Skeletal muscle satellite cell (primary cell): Measurements from ENCODE around the gene ITIH1. TPM values are rescaled to one million over a fixed set of nuclear protein-coding genes. Genes with fewer than 3 reads are reported as not detected.

Experiments used
- H3K27me3 ChIP-seq: 2 replicates; pipeline ENCODE4 v1.7.0; 2013; ENCODE audit warnings: low read length; ENCODE audit not compliant: control insufficient read depth, insufficient read depth
- H3K36me3 ChIP-seq: 2 replicates; pipeline ENCODE4 v1.7.0; 2013; ENCODE audit warnings: mild to moderate bottlenecking, control low read depth, low read length; ENCODE audit not compliant: insufficient read depth
- H3K4me1 ChIP-seq: 2 replicates; pipeline ENCODE4 v1.7.0; 2013; ENCODE audit warnings: low read length; ENCODE audit not compliant: control insufficient read depth, insufficient read depth
- H3K4me2 ChIP-seq: 2 replicates; pipeline ENCODE4 v1.7.0; 2013; ENCODE audit warnings: mild to moderate bottlenecking, low read length
- H3K4me3 ChIP-seq: 2 replicates; pipeline ENCODE4 v1.7.0; 2013; ENCODE audit warnings: low read length
- H3K9ac ChIP-seq: 2 replicates; pipeline ENCODE4 v1.7.0; 2013; ENCODE audit warnings: mild to moderate bottlenecking, low read depth, low read length, moderate library complexity
- H3K9me3 ChIP-seq: replicated peaks from 2 replicates; pipeline ENCODE4 v1.7.0; 2013; ENCODE audit warnings: mild to moderate bottlenecking, control low read depth, low read length
- small RNA-seq: library from RNA; depleted of rRNA; stranded (forward); fragments of <200 nt; gene quantifications from one replicate; pipeline ENCODE3, GENCODE V24; 2012

Gene ITIH1

GRCh38 chr3:52836471-52836845 lies 59.1 kb downstream of the ITIH1 start:
- H3K4me2 ChIP-seq = no peak overlapping the region
- H3K4me1 ChIP-seq = peaks cover 19% of the 10 kb centered on the region
- H3K9me3 ChIP-seq = no peaks in the 10 kb centered on the region
- no peak overlapping the region for H3K9ac ChIP-seq
- peaks cover 4% of the 10 kb centered on the region for H3K36me3 ChIP-seq
- no peak overlapping the region for H3K4me3 ChIP-seq
- H3K27me3 ChIP-seq = no peaks in the 10 kb centered on the region

DNA sequence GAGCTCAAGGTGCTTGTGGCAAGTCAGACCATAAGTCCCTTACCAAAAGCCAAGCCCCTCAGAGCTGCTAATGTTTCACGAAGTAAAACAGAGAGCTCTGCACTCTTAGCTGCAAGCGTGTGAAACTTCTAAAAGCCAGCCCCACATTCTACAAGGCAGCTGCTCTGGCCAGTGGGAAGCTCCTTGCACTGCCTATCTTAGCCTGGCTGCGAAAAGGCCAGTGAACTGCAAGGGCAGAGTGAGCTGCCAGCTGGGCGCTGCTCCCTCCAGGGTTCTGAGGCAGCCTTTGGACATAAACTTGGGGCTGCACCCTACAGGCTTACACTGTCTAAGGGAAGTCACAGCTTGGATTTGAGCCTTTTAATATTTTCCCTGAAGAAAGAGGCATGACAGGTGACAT lies 59.6 kb downstream of the ITIH1 start:
- no peak overlapping the region for H3K4me3 ChIP-seq
- H3K27me3 ChIP-seq = no peaks in the 10 kb centered on the region
- no peaks in the 10 kb centered on the region for H3K9me3 ChIP-seq
- peaks cover 15% of the 10 kb centered on the region for H3K4me1 ChIP-seq
- H3K36me3 ChIP-seq = peaks cover 4% of the 10 kb centered on the region
- no peak overlapping the region for H3K9ac ChIP-seq
- H3K4me2 ChIP-seq = no peak overlapping the region

DNA sequence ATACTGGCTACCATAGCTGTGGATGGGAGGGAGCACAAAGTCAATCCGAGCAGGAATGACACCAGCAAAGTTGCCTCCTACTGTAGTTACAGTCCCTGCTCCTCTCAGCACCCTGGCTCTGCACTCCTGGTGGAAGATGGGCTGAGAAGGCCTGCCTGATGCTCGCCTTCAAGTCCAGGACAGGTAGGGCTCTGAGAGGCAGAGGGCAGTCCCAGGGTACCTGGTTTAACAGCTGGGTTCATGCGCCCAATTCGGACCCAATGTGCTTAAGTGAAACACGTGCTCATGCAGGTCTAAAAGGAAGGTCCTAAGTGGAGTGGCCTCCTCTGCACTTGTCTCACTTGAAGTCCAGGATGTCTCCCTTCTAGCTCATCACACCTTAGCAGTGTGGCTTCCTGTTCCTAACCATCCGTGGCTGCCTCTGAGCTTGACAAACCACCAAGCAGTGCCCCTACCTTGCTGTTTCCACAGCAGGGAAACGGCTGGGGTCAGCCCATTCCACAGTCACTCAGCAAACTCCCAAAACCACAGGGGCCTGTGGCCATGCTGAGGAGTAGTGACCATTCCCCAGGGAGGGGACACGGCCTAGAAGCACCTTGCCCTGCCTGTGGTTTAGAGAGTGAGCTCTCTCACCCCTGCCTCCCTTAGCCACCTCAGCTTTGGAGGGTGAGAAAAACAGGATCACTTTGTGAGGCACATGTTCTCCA lies 61.3 kb downstream of the ITIH1 start:
- H3K9ac ChIP-seq = no peak overlapping the region
- peaks cover 12% of the 10 kb centered on the region for H3K4me1 ChIP-seq
- no peaks in the 10 kb centered on the region for H3K27me3 ChIP-seq
- no peak overlapping the region for H3K4me2 ChIP-seq
- H3K9me3 ChIP-seq = no peaks in the 10 kb centered on the region
- no peak overlapping the region for H3K4me3 ChIP-seq
- peaks cover 4% of the 10 kb centered on the region for H3K36me3 ChIP-seq

DNA sequence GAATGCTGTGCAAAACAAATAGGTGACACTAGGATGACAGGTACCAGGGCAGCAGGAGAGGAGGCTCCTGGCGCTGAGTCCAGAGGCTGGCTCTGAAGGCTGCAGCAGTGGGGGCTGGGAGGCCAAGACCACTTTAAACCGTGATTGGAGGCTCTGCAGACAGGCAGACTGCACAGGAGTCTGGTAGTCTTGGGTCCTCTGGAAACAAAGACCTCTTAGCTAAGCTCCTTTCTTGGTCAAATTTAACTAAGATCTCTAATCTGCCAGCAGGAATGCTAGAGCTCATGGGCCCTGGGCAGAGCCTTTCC lies 61.8 kb downstream of the ITIH1 start:
- Histone ChIP-seq H3K4me2 (no peak overlapping the region), H3K4me1 (peaks cover 12% of the 10 kb centered on the region), H3K4me3 (no peak overlapping the region), H3K27me3 (no peaks in the 10 kb centered on the region), H3K36me3 (peaks cover 4% of the 10 kb centered on the region), H3K9ac (no peak overlapping the region), H3K9me3 (no peaks in the 10 kb centered on the region)

- no peak overlapping the region for H3K4me2 ChIP-seq
- no peaks in the 10 kb centered on the region for H3K27me3 ChIP-seq
- H3K36me3 ChIP-seq = peaks cover 4% of the 10 kb centered on the region
- no peak overlapping the region for H3K4me3 ChIP-seq
- H3K9ac ChIP-seq = no peak overlapping the region
- no peaks in the 10 kb centered on the region for H3K9me3 ChIP-seq
- H3K4me1 ChIP-seq = peaks cover 11% of the 10 kb centered on the region
These were observed 62.6 kb downstream of the ITIH1 start for GRCh38 chr3:52839892-52840545.

DNA sequence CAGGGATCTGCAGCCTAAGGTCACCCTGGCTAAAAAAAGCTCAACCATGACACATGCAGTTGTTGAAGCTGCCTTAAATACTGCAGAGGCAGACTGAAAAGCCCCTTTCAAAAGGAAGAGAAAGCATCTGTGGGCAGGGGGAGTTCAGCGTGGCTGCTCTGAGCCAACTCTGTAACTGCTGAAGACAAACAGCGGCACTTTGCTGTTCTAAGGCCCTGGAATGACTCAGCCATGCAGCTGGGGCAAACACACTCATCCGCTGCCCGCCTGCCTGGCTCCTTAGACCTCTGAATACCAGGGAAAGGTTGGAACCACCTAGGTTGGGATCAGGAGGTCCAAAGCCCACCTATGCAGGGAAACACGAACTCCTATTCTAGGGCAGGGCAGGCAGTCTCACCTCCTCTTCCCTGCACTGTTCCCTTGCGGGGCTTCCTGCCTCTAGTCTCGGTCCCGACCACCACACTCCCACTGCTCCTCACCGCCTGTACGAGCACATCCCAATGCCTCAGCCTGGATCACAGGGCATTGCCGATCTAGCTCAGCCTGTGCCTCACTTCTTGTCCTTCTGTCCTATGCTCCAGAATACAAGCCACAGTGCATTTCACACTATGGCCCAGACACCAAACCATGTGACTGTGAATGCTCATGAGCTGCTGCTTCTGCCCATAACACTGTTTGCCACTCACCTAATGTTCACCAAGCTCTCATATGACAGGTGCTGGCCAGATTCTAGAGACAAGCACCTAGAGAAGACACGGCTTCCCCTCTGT lies 64.0 kb downstream of the ITIH1 start:
- Histone ChIP-seq H3K4me2 (no peak overlapping the region), H3K9ac (no peak overlapping the region), H3K4me3 (no peak overlapping the region), H3K36me3 (peaks cover 4% of the 10 kb centered on the region), H3K27me3 (no peaks in the 10 kb centered on the region), H3K9me3 (no peaks in the 10 kb centered on the region), H3K4me1 (peaks cover 13% of the 10 kb centered on the region)

Small RNA genes within 50 kb of the gene (small RNA-seq; reads per million reads assigned to genes)
- gene AC006254.2 (not detected), gene MUSTN1 (not detected)
